ENCODE data around the gene SIRT2.
A peak's percentile ranks its signal among the peaks of the same experiment; 100 is the strongest.

SIRT2 gene

DNA sequence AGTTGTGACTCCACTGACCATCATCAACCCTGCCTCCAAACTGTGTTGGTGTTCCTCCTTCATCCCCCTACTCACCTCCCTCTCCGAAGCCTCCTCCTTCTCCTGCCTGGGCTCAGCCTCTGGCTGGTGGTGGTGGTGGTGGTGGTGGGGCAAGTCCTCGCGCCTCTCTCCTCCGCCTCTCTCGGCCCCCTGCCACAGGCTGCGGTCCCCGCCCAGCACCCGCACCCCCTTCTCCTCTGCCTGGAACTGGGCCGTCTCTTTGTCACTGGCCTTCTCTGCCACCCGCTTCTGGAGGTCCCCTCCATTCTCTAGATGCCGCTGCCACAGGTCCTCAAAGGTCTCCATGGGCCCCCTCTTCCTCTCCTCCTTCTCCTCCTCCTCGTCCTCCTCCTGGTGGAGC is 11.1 kb upstream of the SIRT2 start:
- TF ChIP-seq ZFHX2 (tag by site-specific recombination; conservative IDR thresholded peaks at IDR 0.05), result peak; percentile 20; the same call in 1 of the 2 replicates
- peak; percentile 38; the same call in 1 of the 2 replicates for TF ChIP-seq EGR2 (tag by site-specific recombination; IDR thresholded peaks at IDR 0.05; ENCODE audit: low read depth)
- no peak for TF ChIP-seq MZF1 (tag by site-specific recombination; IDR thresholded peaks at IDR 0.05; ENCODE audit: borderline replicate concordance)
- no peak for TF ChIP-seq ZNF623 (tag by site-specific recombination; IDR thresholded peaks at IDR 0.05)
- no peak for TF ChIP-seq ZNF521 (tag by site-specific recombination; IDR thresholded peaks at IDR 0.05)
- Histone ChIP-seq H3K9me3 (ENCODE audit: control insufficient read depth, insufficient read depth, low read depth, low read length) (no peaks in the 10 kb centered on the region), H3K4me1 (ENCODE audit: control insufficient read depth, insufficient read depth, low read length) (no peaks in the 10 kb centered on the region), H3K36me3 (ENCODE audit: control insufficient read depth in 2 of 2, insufficient read depth in 1 of 2, low read length in 2 of 2) (peaks cover 26 to 35% of the 10 kb centered on the region in 2 experiments), H3K27ac (ENCODE audit: extremely low read depth, low read depth, low read length) (no peak overlapping the region), H3K4me3 (ENCODE audit: low read depth, low read length) (no peak overlapping the region)
- CTCF ChIA-PET, result no interaction called here
- POLR2A ChIA-PET, result no interaction called here

DNA sequence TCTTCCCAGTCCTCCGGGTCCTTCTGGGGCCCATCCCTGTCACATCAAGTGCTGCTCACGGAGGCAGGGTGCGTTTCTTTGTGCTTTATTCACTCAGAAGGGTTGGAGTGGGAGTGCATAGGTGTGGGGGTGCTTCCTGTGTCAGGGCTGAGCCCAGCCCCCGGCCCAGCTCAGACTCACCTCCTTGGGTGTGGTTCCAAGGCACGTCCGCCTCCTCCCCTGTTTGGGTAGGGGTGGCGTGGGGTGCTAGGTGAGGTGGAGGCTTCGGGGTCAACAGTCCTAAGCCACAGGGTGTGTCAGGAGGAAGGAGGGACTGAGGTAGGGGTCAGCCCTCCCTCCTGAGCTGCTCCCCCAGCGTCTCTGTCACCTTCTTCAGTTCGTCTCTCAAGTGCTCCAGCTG is 9.5 kb upstream of the SIRT2 start:
- no peak for TF ChIP-seq KLF7 (tag by site-specific recombination; IDR thresholded peaks at IDR 0.05; ENCODE audit: borderline replicate concordance)
- no peak for TF ChIP-seq KLF8 (tag by site-specific recombination; IDR thresholded peaks at IDR 0.05)
- TF ChIP-seq, protein P1, sequence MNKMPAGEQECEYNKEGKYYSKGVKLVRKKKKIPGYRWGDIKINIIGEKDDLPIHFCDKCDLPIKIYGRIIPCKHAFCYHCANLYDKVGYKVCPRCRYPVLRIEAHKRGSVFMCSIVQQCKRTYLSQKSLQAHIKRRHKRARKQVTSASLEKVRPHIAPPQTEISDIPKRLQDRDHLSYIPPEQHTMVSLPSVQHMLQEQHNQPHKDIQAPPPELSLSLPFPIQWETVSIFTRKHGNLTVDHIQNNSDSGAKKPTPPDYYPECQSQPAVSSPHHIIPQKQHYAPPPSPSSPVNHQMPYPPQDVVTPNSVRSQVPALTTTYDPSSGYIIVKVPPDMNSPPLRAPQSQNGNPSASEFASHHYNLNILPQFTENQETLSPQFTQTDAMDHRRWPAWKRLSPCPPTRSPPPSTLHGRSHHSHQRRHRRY (tag by site-specific recombination; IDR thresholded peaks at IDR 0.05), result no peak
- peak; percentile 87 for TF ChIP-seq ZFHX2 (tag by site-specific recombination; conservative IDR thresholded peaks at IDR 0.05)
- peak; percentile 84 for TF ChIP-seq EGR2 (tag by site-specific recombination; IDR thresholded peaks at IDR 0.05; ENCODE audit: low read depth)
- TF ChIP-seq ZFP41 (tag by site-specific recombination; IDR thresholded peaks at IDR 0.05; ENCODE audit: borderline replicate concordance), result no peak
- TF ChIP-seq ZNF324 (tag by site-specific recombination; IDR thresholded peaks at IDR 0.05), result no peak
- no peak for TF ChIP-seq ZNF707 (tag by site-specific recombination; IDR thresholded peaks at IDR 0.05)
- TF ChIP-seq, protein P2, sequence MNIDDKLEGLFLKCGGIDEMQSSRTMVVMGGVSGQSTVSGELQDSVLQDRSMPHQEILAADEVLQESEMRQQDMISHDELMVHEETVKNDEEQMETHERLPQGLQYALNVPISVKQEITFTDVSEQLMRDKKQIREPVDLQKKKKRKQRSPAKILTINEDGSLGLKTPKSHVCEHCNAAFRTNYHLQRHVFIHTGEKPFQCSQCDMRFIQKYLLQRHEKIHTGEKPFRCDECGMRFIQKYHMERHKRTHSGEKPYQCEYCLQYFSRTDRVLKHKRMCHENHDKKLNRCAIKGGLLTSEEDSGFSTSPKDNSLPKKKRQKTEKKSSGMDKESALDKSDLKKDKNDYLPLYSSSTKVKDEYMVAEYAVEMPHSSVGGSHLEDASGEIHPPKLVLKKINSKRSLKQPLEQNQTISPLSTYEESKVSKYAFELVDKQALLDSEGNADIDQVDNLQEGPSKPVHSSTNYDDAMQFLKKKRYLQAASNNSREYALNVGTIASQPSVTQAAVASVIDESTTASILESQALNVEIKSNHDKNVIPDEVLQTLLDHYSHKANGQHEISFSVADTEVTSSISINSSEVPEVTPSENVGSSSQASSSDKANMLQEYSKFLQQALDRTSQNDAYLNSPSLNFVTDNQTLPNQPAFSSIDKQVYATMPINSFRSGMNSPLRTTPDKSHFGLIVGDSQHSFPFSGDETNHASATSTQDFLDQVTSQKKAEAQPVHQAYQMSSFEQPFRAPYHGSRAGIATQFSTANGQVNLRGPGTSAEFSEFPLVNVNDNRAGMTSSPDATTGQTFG (tag by site-specific recombination; IDR thresholded peaks at IDR 0.05; ENCODE audit: borderline replicate concordance), result no peak
- TF ChIP-seq ZNF202 (tag by site-specific recombination; IDR thresholded peaks at IDR 0.05; ENCODE audit: borderline replicate concordance), result no peak
- Histone ChIP-seq H3K36me3 (ENCODE audit: control insufficient read depth in 2 of 2, insufficient read depth in 1 of 2, low read length in 2 of 2) (peaks cover 30 to 46% of the 10 kb centered on the region in 2 experiments), H3K4me1 (ENCODE audit: control insufficient read depth, insufficient read depth, low read length) (no peaks in the 10 kb centered on the region), H3K27ac (ENCODE audit: extremely low read depth, low read depth, low read length) (no peak overlapping the region; the same call in 1 of the 2 replicates), H3K4me3 (ENCODE audit: low read depth, low read length) (no peak overlapping the region), H3K9me3 (ENCODE audit: control insufficient read depth, insufficient read depth, low read depth, low read length) (no peaks in the 10 kb centered on the region)
- CTCF ChIA-PET, result interaction anchor here (0.7 to 2.0 kb wide), 3 partner anchors 21 to 1015 kb away, joined by 3 to 7 read pairs (median 5); partner anchors contain the start of genes MRPS12 and SARS2
- POLR2A ChIA-PET, result interaction anchor here (0.6 to 1.2 kb wide), 3 partner anchors 9 to 101 kb away, joined by 3 read pairs; partner anchors contain the start of genes ECH1 and NFKBIB

DNA sequence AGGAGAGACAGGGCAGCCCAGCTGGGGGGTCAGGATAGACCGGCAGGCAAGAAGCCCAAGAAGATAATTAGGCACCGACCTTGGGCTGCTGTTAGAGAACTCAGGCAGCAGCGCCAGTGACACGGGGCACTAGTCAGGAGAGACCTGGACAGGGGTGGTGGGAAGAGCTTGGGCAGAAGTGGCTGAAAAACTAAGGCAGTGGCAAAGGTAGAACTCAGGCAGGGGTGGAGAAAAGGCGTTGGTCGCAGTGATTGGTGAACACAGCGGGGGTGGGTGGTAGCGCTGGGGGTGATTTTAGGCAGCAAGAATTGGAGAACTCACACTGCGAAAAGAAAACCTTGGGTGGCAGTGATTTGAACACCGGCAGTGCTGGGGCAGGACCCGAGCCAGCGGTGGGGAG is 8.3 kb upstream of the SIRT2 start:
- CTCF ChIA-PET, result interaction anchor here (0.9 to 2.0 kb wide), 2 partner anchors 20 to 22 kb away, joined by 4 to 7 read pairs; partner anchors contain the start of gene SARS2
- H3K9me3 ChIP-seq (ENCODE audit: control insufficient read depth, insufficient read depth, low read depth, low read length), result no peaks in the 10 kb centered on the region
- TF ChIP-seq GLIS2 (tag by site-specific recombination; IDR thresholded peaks at IDR 0.05), result peak; percentile 21; the same call in 1 of the 2 replicates
- no peak for TF ChIP-seq ZNF274 (IDR thresholded peaks at IDR 0.05; ENCODE audit: low read length)
- peak; percentile 98 for TF ChIP-seq ZNF274 (tag by site-specific recombination; IDR thresholded peaks at IDR 0.05; ENCODE audit: borderline replicate concordance)
- no peak for TF ChIP-seq KLF7 (tag by site-specific recombination; IDR thresholded peaks at IDR 0.05; ENCODE audit: borderline replicate concordance)
- POLR2A ChIA-PET, result no interaction called here
- H3K27ac ChIP-seq (ENCODE audit: extremely low read depth, low read depth, low read length), result no peak overlapping the region
- no peak overlapping the region for H3K4me3 ChIP-seq (ENCODE audit: low read depth, low read length)
- peaks cover 38 to 46% of the 10 kb centered on the region in 2 experiments for H3K36me3 ChIP-seq (ENCODE audit: control insufficient read depth in 2 of 2, insufficient read depth in 1 of 2, low read length in 2 of 2)
- H3K4me1 ChIP-seq (ENCODE audit: control insufficient read depth, insufficient read depth, low read length), result no peaks in the 10 kb centered on the region
